ENCODE results near the gene KNDC1.

DNA sequence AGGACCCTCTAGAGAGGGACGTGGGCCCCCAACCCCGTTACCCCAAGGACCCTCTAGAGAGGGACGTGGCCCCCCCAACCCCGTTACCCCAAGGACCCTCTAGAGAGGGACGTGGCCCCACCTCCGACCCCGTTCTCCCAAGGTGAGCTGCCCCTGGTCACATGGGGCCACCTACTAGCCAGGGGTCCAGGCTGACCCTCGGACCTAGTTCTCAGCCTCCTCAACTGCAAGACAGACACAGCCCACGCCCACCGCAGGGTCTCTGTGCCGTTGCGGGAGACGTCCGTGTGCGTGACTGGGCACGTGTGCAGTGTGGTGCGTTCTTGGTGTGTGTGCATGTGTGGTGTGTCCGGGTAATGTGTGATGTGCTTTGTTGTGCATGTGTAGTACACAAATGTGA is 48.4 kb downstream of the KNDC1 start:
- no peak for TF ChIP-seq POLR2AphosphoS5 (IDR thresholded peaks at IDR 0.05; ENCODE audit: borderline replicate concordance, low read depth, low read length)
- no peak for TF ChIP-seq EZH2 (IDR thresholded peaks at IDR 0.05)

Data from SK-N-MC (cell line).